GM12878 (cell line): ENCODE results near the gene FSIP1. TPM values are rescaled to one million over a fixed set of nuclear protein-coding genes. Genes with fewer than 3 reads are reported as not detected.

Experiments used
- ATAC-seq: fragments of 200-7000 bp; cut with Tn5 transposase; 3 replicates; pipeline ENCODE4 v1.9.1; 2020; ENCODE audit warnings: mild to moderate bottlenecking, moderate library complexity
- BruUV-seq: library from RNA; stranded (reverse); fragments of 400-500 nt; replicated peaks from 2 replicates; lab custom pipeline; 2021; lab: Mats Ljungman, UMichigan
- CTCF ChIA-PET: fragments of 300-600 bp; sonication (Branson Sonifier 250); formaldehyde crosslinking; extraction: SDS; loops from one replicate; lab custom pipeline; 2021; ENCODE audit warnings: inconsistent platforms; lab: Yijun Ruan, JAX
- POLR2A ChIA-PET: fragments of 350-600 bp; formaldehyde crosslinking; extraction: SDS; loops from one replicate; lab custom pipeline; 2021; ENCODE audit warnings: inconsistent platforms; lab: Charles Lee
- RAD21 ChIA-PET: fragments of 300-600 bp; sonication (Branson Sonifier 250); formaldehyde crosslinking; loops from one replicate; lab custom pipeline; 2023; ENCODE audit warnings: antibody characterized with exemption; ENCODE audit not compliant: unreplicated experiment; lab: Charles Lee
- SMC1A ChIA-PET: fragments of 300-600 bp; sonication (Branson Sonifier 250); formaldehyde crosslinking; loops from one replicate; lab custom pipeline; 2023; ENCODE audit not compliant: unreplicated experiment, uncharacterized antibody; lab: Charles Lee
- DNase-seq: peaks from one replicate; pipeline ENCODE4 v3.0.0-alpha.2; 2011; ENCODE audit warnings: low read depth, low spot score
- FAIRE-seq: peaks from 3 replicates; lab custom pipeline; 2011; peaks lifted over from hg19 to GRCh38; lab: Jason Lieb, UNC
- H2AFZ ChIP-seq: 2 replicates; pipeline ENCODE4 v1.6.0; 2011; ENCODE audit warnings: low read depth, low read length, control low read depth; ENCODE audit not compliant: control insufficient read depth
- H3K27ac ChIP-seq: 2 replicates; pipeline ENCODE4 v1.5.1; 2011; ENCODE audit warnings: control low read depth; ENCODE audit not compliant: control insufficient read depth, insufficient read depth
- H3K27me3 ChIP-seq, 2 experiments: replicated peaks in 1 of 2; 2 replicates each; pipeline versions ENCODE4 v1.6.0 to v1.6.1; 2011; ENCODE audit warnings: low read length in 1 of 2; ENCODE audit not compliant: control insufficient read depth in 2 of 2, insufficient read depth in 2 of 2
- H3K36me3 ChIP-seq, 2 experiments: 2 replicates each; pipeline ENCODE4 v1.5.1; 2011; ENCODE audit warnings: low read length in 1 of 2; ENCODE audit not compliant: control insufficient read depth in 2 of 2, insufficient read depth in 2 of 2
- H3K4me1 ChIP-seq: 2 replicates; pipeline ENCODE4 v1.6.1; 2011; ENCODE audit warnings: mild to moderate bottlenecking, low read length, moderate library complexity, mixed read lengths; ENCODE audit not compliant: control insufficient read depth, insufficient read depth
- H3K4me2 ChIP-seq: 2 replicates; pipeline ENCODE4 v1.6.0; 2011; ENCODE audit warnings: control low read depth; ENCODE audit not compliant: control insufficient read depth, insufficient read depth
- H3K4me3 ChIP-seq: fragments of 200-600 bp; sonication (generic); 2 replicates; pipeline ENCODE4 v1.5.1; 2016
- H3K79me2 ChIP-seq: 2 replicates; pipeline ENCODE4 v1.6.0; 2011; ENCODE audit warnings: low read length; ENCODE audit not compliant: control insufficient read depth, insufficient read depth
- H3K9ac ChIP-seq: 2 replicates; pipeline ENCODE4 v1.8.0; 2011; ENCODE audit warnings: low read length, control low read depth, mixed read lengths; ENCODE audit not compliant: control insufficient read depth, insufficient read depth
- H3K9me3 ChIP-seq: replicated peaks from 3 replicates; pipeline ENCODE4 v1.5.1; 2011; ENCODE audit warnings: mild to moderate bottlenecking, low read length; ENCODE audit not compliant: control insufficient read depth, insufficient read depth
- H4K20me1 ChIP-seq: 2 replicates; pipeline ENCODE4 v1.6.0; 2011; ENCODE audit not compliant: control insufficient read depth, insufficient read depth
- BRCA1 ChIP-seq: IDR thresholded peaks from 2 replicates; pipeline ENCODE4 v1.6.1; 2011; ENCODE audit warnings: low read depth, low read length, improper control_type of control experiment
- CHD2 ChIP-seq: IDR thresholded peaks from 2 replicates; pipeline ENCODE4 v1.6.1; 2011; ENCODE audit warnings: low read depth, low read length, improper control_type of control experiment, borderline replicate concordance
- EP300 ChIP-seq, 2 experiments: fragments of 150-350 bp in 1 of 2; IDR thresholded peaks; 2 replicates each; pipeline ENCODE4 v1.6.1; 2011 to 2012; ENCODE audit warnings: low read depth in 2 of 2, low read length in 2 of 2, borderline replicate concordance in 1 of 2, improper control_type of control experiment in 1 of 2, inconsistent platforms in 1 of 2; ENCODE audit not compliant: control insufficient read depth in 1 of 2
- EZH2 ChIP-seq: IDR thresholded peaks from 2 replicates; pipeline ENCODE4 v1.6.1; 2012; ENCODE audit warnings: low read depth, mild to moderate bottlenecking, control low read depth, inconsistent platforms, low read length, borderline replicate concordance; ENCODE audit not compliant: control insufficient read depth
- GATAD2B ChIP-seq: fragments of 450-650 bp; conservative IDR thresholded peaks from 2 replicates; pipeline ENCODE4 v1.6.1; 2017; ENCODE audit warnings: low read depth, mild to moderate bottlenecking, moderate library complexity
- HDAC2 ChIP-seq: fragments of 200-600 bp; sonication (generic); IDR thresholded peaks from 2 replicates; pipeline ENCODE4 v1.6.1; 2017
- MYC ChIP-seq: IDR thresholded peaks from 2 replicates; pipeline ENCODE4 v1.6.1; 2011; ENCODE audit warnings: mild to moderate bottlenecking, low read length, moderate library complexity, inconsistent platforms; ENCODE audit not compliant: insufficient read depth, insufficient replicate concordance, insufficient read length, severe bottlenecking
- NFXL1 ChIP-seq: fragments of 450-650 bp; IDR thresholded peaks from 2 replicates; pipeline ENCODE4 v1.6.1; 2017; ENCODE audit warnings: antibody characterized with exemption, mild to moderate bottlenecking, borderline replicate concordance
- NFYA ChIP-seq: IDR thresholded peaks from 2 replicates; pipeline ENCODE4 v1.6.1; 2011; ENCODE audit warnings: low read depth, mild to moderate bottlenecking, low read length, improper control_type of control experiment, borderline replicate concordance
- NR2C1 ChIP-seq: fragments of 450-650 bp; IDR thresholded peaks from 2 replicates; pipeline ENCODE4 v1.6.1; 2017; ENCODE audit warnings: antibody characterized with exemption, mild to moderate bottlenecking, moderate library complexity
- POLR2AphosphoS5 ChIP-seq: IDR thresholded peaks from 2 replicates; pipeline ENCODE4 v1.6.1; 2011; ENCODE audit warnings: mild to moderate bottlenecking, low read length, inconsistent platforms
- RBBP5 ChIP-seq: fragments of 200-600 bp; sonication (generic); conservative IDR thresholded peaks from 2 replicates; pipeline ENCODE4 v1.6.1; 2016
- RCOR1 ChIP-seq: conservative IDR thresholded peaks from 2 replicates; pipeline ENCODE4 v1.6.1; 2012; ENCODE audit warnings: low read depth, low read length, improper control_type of control experiment
- RELA ChIP-seq: fragments of 450-650 bp; IDR thresholded peaks from 2 replicates; pipeline ENCODE4 v1.8.0; 2014; ENCODE audit warnings: borderline replicate concordance; ENCODE audit not compliant: partially characterized antibody
- TARDBP ChIP-seq: IDR thresholded peaks from 2 replicates; pipeline ENCODE4 v1.6.1; 2016; ENCODE audit warnings: borderline replicate concordance
- ZZZ3 ChIP-seq: IDR thresholded peaks from 2 replicates; pipeline ENCODE4 v1.6.1; 2011; ENCODE audit warnings: low read depth; ENCODE audit not compliant: control insufficient read depth, insufficient read length
- whole genome bisulfite sequencing: methylation state at CpG from one replicate; pipeline ENCODE4 v1.1.6; 2016; ENCODE audit warnings: low lambda C conversion rate; ENCODE audit not compliant: insufficient replicate concordance, insufficient coverage; ENCODE audit errors: missing lambda C conversion rate; 5-methylcytosine and 5-hydroxymethylcytosine counted together
- in situ Hi-C: fragments of 300-500 bp; cut with MboI; formaldehyde crosslinking; loops from 9 replicates; pipeline ENCODE4 v1.14.3; 2018; ENCODE audit warnings: mixed read lengths
- intact Hi-C: fragments of 100-400 bp; cut with micrococcal nuclease; formaldehyde crosslinking; loops from one replicate; pipeline ENCODE4 v1.14.2; 2022; ENCODE audit not compliant: unreplicated experiment
- polyA plus RNA-seq, 11 experiments: library from polyadenylated mRNA; depleted of rRNA in 4 of 11; unstranded in 6 of 11; stranded (reverse) in 5 of 11; fragments of >200 nt; fragmentation: Nextera tagmentation in 4 of 11; fragmentation: Illumina TruSeq in 1 of 11; extraction: Ambion mirVana in 4 of 11; extraction: Trizol in 1 of 11; gene quantifications; 1 replicate in 1 of 11; 2 replicates in 10 of 11; pipeline versions ENCODE4 v1.2.1 to v1.2.3, GENCODE V29; 2011 to 2016; ENCODE audit warnings: inconsistent platforms in 2 of 11, missing spikeins in 2 of 11, low read depth in 1 of 11
- total RNA-seq, 4 experiments: library from RNA; depleted of rRNA in 3 of 4; stranded (reverse); fragments of >200 nt in 3 of 4; fragmentation: Illumina TruSeq in 1 of 4; extraction: Trizol in 1 of 4; gene quantifications; 2 replicates each; pipeline versions ENCODE4 v1.2.1 to v1.2.3, GENCODE V29; 2013 to 2021
- TF ChIP-seq, protein P1 (sequence below): fragments of 450-650 bp; IDR thresholded peaks from 2 replicates; pipeline ENCODE4 v1.6.1; 2016; ENCODE audit warnings: mild to moderate bottlenecking, moderate library complexity, borderline replicate concordance

FSIP1 gene
- total and polyA plus RNA-seq, 10 of the 15 experiments (the other 5 are each of a cell fraction or from before 2014, with no cell fraction given) = 0.15 to 0.67 (median 0.35) TPM

DNA sequence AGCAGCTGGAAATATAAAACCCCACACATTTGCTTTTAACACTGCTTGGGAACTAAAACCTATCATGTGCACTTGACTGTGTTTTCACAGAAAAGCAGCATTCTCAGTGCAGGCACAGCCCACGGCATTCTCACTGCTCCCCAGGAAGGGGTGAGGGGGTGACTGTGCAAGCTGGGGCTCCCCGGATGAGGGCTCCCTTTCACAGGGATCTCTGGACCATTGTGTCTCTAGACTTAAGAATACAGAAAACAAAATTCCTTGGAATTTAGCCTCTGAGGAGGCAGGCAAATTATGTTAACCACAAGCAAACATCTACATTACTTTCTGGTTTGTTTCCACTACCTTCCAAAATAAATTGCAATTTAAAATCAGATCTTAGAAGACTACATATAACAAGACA lies 100.3 kb downstream of the FSIP1 start:
- no peaks in the 10 kb centered on the region for H3K36me3 ChIP-seq
- RAD21 ChIA-PET = interaction anchor here (1.3 to 3.3 kb wide), 2 partner anchors 31 to 75 kb away, joined by 3 to 15 read pairs; no protein-coding TSS in a partner anchor
- ATAC-seq = no peak
- intact Hi-C loops (no loop called here), in situ Hi-C loops (no loop called here)
- no peaks in the 10 kb centered on the region for H3K4me1 ChIP-seq
- BruUV-seq = no TSS peak
- H3K27me3 ChIP-seq = no peaks in the 10 kb centered on the region
- H3K79me2 ChIP-seq = no peaks in the 10 kb centered on the region
- no peaks in the 10 kb centered on the region for H4K20me1 ChIP-seq
- no peak overlapping the region for H3K9ac ChIP-seq
- SMC1A ChIA-PET = interaction anchor here (2.6 to 4.2 kb wide), 2 partner anchors 74 to 75 kb away, joined by 33 to 38 read pairs; no protein-coding TSS in a partner anchor
- FAIRE-seq = no peak
- DNase-seq = no peak
- no peak overlapping the region for H3K4me3 ChIP-seq
- POLR2A ChIA-PET = no interaction called here
- no peaks in the 10 kb centered on the region for H3K9me3 ChIP-seq
- no peak overlapping the region for H3K27ac ChIP-seq
- CTCF ChIA-PET = interaction anchor here (0.6 to 14.1 kb wide), 3 partner anchors 17 to 975 kb away, joined by 3 to 400 read pairs (median 6); no protein-coding TSS in a partner anchor
- no peak overlapping the region for H2AFZ ChIP-seq
- H3K4me2 ChIP-seq = no peak overlapping the region
- 75% methylated on average over 2 of the region's 2 CpGs for WGBS
- TF ChIP-seq RCOR1 (no peak), NR2C1 (no peak), TARDBP (no peak), RBBP5 (no peak), GATAD2B (no peak), HDAC2 (no peak), ZZZ3 (no peak), EP300 (IDR thresholded peaks at IDR 0.05; ENCODE audit: borderline replicate concordance in 1 of 2, control insufficient read depth in 1 of 2, low read depth in 2 of 2, low read length in 2 of 2) (no peak), RELA (no peak), NFXL1 (no peak), POLR2AphosphoS5 (no peak), NFYA (no peak), EZH2 (no peak), CHD2 (no peak), MYC (no peak), BRCA1 (no peak)
- TF ChIP-seq, protein P1, sequence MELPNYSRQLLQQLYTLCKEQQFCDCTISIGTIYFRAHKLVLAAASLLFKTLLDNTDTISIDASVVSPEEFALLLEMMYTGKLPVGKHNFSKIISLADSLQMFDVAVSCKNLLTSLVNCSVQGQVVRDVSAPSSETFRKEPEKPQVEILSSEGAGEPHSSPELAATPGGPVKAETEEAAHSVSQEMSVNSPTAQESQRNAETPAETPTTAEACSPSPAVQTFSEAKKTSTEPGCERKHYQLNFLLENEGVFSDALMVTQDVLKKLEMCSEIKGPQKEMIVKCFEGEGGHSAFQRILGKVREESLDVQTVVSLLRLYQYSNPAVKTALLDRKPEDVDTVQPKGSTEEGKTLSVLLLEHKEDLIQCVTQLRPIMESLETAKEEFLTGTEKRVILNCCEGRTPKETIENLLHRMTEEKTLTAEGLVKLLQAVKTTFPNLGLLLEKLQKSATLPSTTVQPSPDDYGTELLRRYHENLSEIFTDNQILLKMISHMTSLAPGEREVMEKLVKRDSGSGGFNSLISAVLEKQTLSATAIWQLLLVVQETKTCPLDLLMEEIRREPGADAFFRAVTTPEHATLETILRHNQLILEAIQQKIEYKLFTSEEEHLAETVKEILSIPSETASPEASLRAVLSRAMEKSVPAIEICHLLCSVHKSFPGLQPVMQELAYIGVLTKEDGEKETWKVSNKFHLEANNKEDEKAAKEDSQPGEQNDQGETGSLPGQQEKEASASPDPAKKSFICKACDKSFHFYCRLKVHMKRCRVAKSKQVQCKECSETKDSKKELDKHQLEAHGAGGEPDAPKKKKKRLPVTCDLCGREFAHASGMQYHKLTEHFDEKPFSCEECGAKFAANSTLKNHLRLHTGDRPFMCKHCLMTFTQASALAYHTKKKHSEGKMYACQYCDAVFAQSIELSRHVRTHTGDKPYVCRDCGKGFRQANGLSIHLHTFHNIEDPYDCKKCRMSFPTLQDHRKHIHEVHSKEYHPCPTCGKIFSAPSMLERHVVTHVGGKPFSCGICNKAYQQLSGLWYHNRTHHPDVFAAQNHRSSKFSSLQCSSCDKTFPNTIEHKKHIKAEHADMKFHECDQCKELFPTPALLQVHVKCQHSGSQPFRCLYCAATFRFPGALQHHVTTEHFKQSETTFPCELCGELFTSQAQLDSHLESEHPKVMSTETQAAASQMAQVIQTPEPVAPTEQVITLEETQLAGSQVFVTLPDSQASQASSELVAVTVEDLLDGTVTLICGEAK = no peak
- TF ChIP-seq, all 136 proteins: peak for 0
